Neural progenitor cell (in vitro differentiated cells): ENCODE data around the gene BHLHA15. TPM values are rescaled to one million over a fixed set of nuclear protein-coding genes. Genes with fewer than 3 reads are reported as not detected.

Experiments
- DNase-seq: peaks from one replicate; pipeline ENCODE4 v3.0.0-alpha.2; 2016; ENCODE audit warnings: low spot score
- H2AFZ ChIP-seq: fragments of 200-600 bp; sonication (generic); replicated peaks from 2 replicates; pipeline ENCODE4 v1.6.1; 2016; ENCODE audit warnings: antibody characterized with exemption
- H3F3A ChIP-seq: fragments of 200-600 bp; sonication (generic); 2 replicates; pipeline ENCODE4 v1.6.1; 2016; ENCODE audit warnings: antibody characterized with exemption, low read depth
- H3K27ac ChIP-seq: fragments of 200-600 bp; sonication (generic); 2 replicates; pipeline ENCODE4 v1.5.1; 2016; ENCODE audit warnings: mild to moderate bottlenecking
- H3K27me3 ChIP-seq: fragments of 200-600 bp; sonication (generic); 2 replicates; pipeline ENCODE4 v1.6.1; 2016; ENCODE audit warnings: mild to moderate bottlenecking, moderate library complexity
- H3K36me3 ChIP-seq: fragments of 200-600 bp; sonication (generic); 2 replicates; pipeline ENCODE4 v1.5.1; 2016
- H3K4me1 ChIP-seq: fragments of 200-600 bp; sonication (generic); 2 replicates; pipeline ENCODE4 v1.6.1; 2016; ENCODE audit warnings: mixed run types
- H3K4me2 ChIP-seq: fragments of 200-600 bp; sonication (generic); 2 replicates; pipeline ENCODE4 v1.6.1; 2016
- H3K4me3 ChIP-seq: fragments of 200-600 bp; sonication (generic); 2 replicates; pipeline ENCODE4 v1.5.1; 2016
- H3K79me2 ChIP-seq: fragments of 200-600 bp; sonication (generic); 2 replicates; pipeline ENCODE4 v1.6.1; 2016; ENCODE audit warnings: low read depth
- H3K9ac ChIP-seq: fragments of 200-600 bp; sonication (generic); 2 replicates; pipeline ENCODE4 v1.6.1; 2016
- H3K9me3 ChIP-seq: fragments of 200-600 bp; sonication (generic); 2 replicates; pipeline ENCODE4 v1.5.1; 2016; ENCODE audit warnings: low read depth
- H4K20me1 ChIP-seq: fragments of 200-600 bp; sonication (generic); 2 replicates; pipeline ENCODE4 v1.6.1; 2016; ENCODE audit warnings: low read depth
- H3K27ac Mint-ChIP-seq: 3 replicates; pipeline ENCODE4 v1.8.0; 2021; ENCODE audit warnings: mixed read lengths
- H3K27me3 Mint-ChIP-seq: 2 replicates; pipeline ENCODE4 v1.8.0; 2022; ENCODE audit warnings: low read depth, mild to moderate bottlenecking, inconsistent platforms, moderate library complexity, mixed read lengths; ENCODE audit not compliant: insufficient read depth
- H3K36me3 Mint-ChIP-seq: 3 replicates; pipeline ENCODE4 v1.8.0; 2021; ENCODE audit warnings: mixed read lengths
- H3K4me1 Mint-ChIP-seq: 3 replicates; pipeline ENCODE4 v1.8.0; 2021; ENCODE audit warnings: mixed read lengths
- H3K4me3 Mint-ChIP-seq: 3 replicates; pipeline ENCODE4 v1.8.0; 2021; ENCODE audit warnings: mild to moderate bottlenecking, moderate library complexity, mixed read lengths
- H3K9me3 Mint-ChIP-seq: 3 replicates; pipeline ENCODE4 v1.8.0; 2020; ENCODE audit warnings: mixed read lengths
- EZH2 ChIP-seq: fragments of 200-600 bp; sonication (generic); IDR thresholded peaks from 2 replicates; pipeline ENCODE4 v1.6.1; 2017; ENCODE audit warnings: antibody characterized with exemption, mild to moderate bottlenecking, moderate library complexity
- EZH2phosphoT487 ChIP-seq: fragments of 200-600 bp; sonication (generic); IDR thresholded peaks from 2 replicates; pipeline ENCODE4 v1.6.1; 2017; ENCODE audit warnings: antibody characterized with exemption
- total RNA-seq: library from RNA; depleted of rRNA; stranded (reverse); fragments of >200 nt; gene quantifications from 2 replicates; pipeline ENCODE4 v1.2.3, GENCODE V29; 2015; ENCODE audit warnings: low replicate concordance
- TF ChIP-seq, protein P1 (sequence below): fragments of 200-600 bp; sonication (generic); IDR thresholded peaks from 2 replicates; pipeline ENCODE4 v1.5.1; 2017; ENCODE audit warnings: antibody characterized with exemption, mild to moderate bottlenecking

Gene BHLHA15
- total RNA-seq, 1 donor from 2014 or later, result 0.69 TPM

DNA sequence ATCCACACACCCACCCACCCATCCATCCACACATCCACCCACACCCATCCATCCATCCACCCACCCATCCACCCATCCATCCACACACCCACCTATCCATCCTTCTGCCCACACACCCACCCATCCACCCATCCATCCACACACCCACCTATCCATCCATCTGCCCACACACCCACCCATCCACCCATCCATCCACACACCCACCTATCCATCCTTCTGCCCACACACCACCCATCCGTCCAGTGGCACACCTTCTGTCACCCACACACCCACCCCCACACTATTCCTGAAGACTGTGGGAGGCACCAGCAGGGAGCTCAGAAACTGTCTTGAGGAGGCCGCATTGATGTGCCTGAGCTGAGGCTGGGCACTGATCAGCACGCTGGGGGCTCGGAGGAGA, 31.7 kb downstream of the BHLHA15 start:
- Mint-ChIP-seq H3K4me1 (no peaks in the 10 kb centered on the region), H3K27ac (no peak overlapping the region), H3K4me3 (no peak overlapping the region), H3K27me3 (no peaks in the 10 kb centered on the region), H3K36me3 (peaks cover 2% of the 10 kb centered on the region), H3K9me3 (no peaks in the 10 kb centered on the region)
- Histone ChIP-seq H3K27me3 (no peaks in the 10 kb centered on the region), H3K36me3 (no peaks in the 10 kb centered on the region), H3K4me1 (peaks cover 6% of the 10 kb centered on the region), H3K9ac (no peak overlapping the region), H3F3A (no peaks in the 10 kb centered on the region), H3K9me3 (no peaks in the 10 kb centered on the region), H3K27ac (no peak overlapping the region), H3K4me3 (no peak overlapping the region), H2AFZ (no peak overlapping the region), H3K4me2 (no peak overlapping the region), H4K20me1 (no peaks in the 10 kb centered on the region), H3K79me2 (no peaks in the 10 kb centered on the region)
- TF ChIP-seq EZH2phosphoT487 (no peak), EZH2 (no peak)
- TF ChIP-seq, protein P1, sequence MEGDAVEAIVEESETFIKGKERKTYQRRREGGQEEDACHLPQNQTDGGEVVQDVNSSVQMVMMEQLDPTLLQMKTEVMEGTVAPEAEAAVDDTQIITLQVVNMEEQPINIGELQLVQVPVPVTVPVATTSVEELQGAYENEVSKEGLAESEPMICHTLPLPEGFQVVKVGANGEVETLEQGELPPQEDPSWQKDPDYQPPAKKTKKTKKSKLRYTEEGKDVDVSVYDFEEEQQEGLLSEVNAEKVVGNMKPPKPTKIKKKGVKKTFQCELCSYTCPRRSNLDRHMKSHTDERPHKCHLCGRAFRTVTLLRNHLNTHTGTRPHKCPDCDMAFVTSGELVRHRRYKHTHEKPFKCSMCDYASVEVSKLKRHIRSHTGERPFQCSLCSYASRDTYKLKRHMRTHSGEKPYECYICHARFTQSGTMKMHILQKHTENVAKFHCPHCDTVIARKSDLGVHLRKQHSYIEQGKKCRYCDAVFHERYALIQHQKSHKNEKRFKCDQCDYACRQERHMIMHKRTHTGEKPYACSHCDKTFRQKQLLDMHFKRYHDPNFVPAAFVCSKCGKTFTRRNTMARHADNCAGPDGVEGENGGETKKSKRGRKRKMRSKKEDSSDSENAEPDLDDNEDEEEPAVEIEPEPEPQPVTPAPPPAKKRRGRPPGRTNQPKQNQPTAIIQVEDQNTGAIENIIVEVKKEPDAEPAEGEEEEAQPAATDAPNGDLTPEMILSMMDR, result no peak
- no peak for DNase-seq

DNA sequence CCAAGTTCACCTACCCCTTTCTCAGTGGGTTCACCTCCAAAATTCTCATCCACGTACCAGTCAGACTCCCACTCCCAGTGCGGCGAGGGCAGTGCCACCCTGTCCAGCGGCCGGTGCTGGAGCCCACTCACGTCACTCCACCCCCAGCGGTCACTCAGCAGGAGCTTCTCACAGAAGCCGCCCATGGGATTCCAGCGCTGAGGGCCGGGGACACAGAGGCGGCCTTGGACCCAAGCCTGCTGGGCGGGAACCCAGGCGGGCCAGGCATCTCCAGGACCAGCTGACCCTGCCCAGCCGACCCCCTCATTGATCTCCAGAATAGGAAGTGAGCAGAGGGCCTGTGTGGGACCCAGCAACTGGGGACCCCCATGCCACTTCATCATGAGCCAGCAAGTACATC, 33.6 kb downstream of the BHLHA15 start:
- Mint-ChIP-seq H3K4me3 (no peak overlapping the region), H3K27ac (no peak overlapping the region), H3K27me3 (no peaks in the 10 kb centered on the region), H3K4me1 (peaks cover under 1% of the 10 kb centered on the region), H3K36me3 (peaks cover 2% of the 10 kb centered on the region), H3K9me3 (no peaks in the 10 kb centered on the region)
- H3F3A ChIP-seq, result no peaks in the 10 kb centered on the region
- TF ChIP-seq, protein P1, result no peak
- TF ChIP-seq EZH2 (no peak), EZH2phosphoT487 (no peak)
- H3K27ac ChIP-seq, result no peak overlapping the region
- H3K9me3 ChIP-seq, result no peaks in the 10 kb centered on the region
- H3K9ac ChIP-seq, result no peak overlapping the region
- H2AFZ ChIP-seq, result no peak overlapping the region
- peaks cover 6% of the 10 kb centered on the region for H3K4me1 ChIP-seq
- H4K20me1 ChIP-seq, result no peaks in the 10 kb centered on the region
- no peak overlapping the region for H3K4me3 ChIP-seq
- no peak overlapping the region for H3K4me2 ChIP-seq
- no peak for DNase-seq
- no peaks in the 10 kb centered on the region for H3K79me2 ChIP-seq
- no peaks in the 10 kb centered on the region for H3K36me3 ChIP-seq
- no peaks in the 10 kb centered on the region for H3K27me3 ChIP-seq

DNA sequence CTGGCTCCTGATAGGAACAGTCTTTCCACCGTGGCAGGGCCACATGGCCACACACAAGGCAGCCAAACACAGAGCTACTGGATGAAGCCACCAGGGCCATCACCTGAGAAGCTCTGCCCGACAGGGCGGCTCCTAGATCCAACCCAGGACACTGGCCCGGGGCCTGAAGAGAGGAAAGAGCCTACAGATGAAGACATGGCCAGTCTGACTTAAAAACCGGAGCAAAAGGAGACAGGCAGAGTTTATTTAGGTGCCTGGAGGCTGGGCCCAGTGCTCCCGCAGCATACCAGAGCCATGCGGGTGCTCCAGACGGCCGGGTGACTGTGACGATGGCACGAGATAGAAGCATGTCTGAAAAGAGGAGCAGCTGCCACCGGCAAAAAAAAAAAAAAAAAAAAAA, 36.9 kb downstream of the BHLHA15 start:
- no peaks in the 10 kb centered on the region for H3K27me3 ChIP-seq
- H2AFZ ChIP-seq, result no peak overlapping the region
- Mint-ChIP-seq H3K4me3 (no peak overlapping the region), H3K9me3 (no peaks in the 10 kb centered on the region), H3K36me3 (no peaks in the 10 kb centered on the region), H3K27me3 (no peaks in the 10 kb centered on the region), H3K27ac (no peak overlapping the region), H3K4me1 (peaks cover 17% of the 10 kb centered on the region)
- peaks cover 8% of the 10 kb centered on the region for H3K79me2 ChIP-seq
- no peaks in the 10 kb centered on the region for H3K9me3 ChIP-seq
- TF ChIP-seq EZH2phosphoT487, result no peak
- TF ChIP-seq EZH2, result no peak
- TF ChIP-seq, protein P1, result no peak
- no peak overlapping the region for H3K4me2 ChIP-seq
- peaks cover 13% of the 10 kb centered on the region for H3K4me1 ChIP-seq
- H3K27ac ChIP-seq, result no peak overlapping the region
- no peaks in the 10 kb centered on the region for H3K36me3 ChIP-seq
- H3K9ac ChIP-seq, result no peak overlapping the region
- peaks cover 5% of the 10 kb centered on the region for H4K20me1 ChIP-seq
- H3F3A ChIP-seq, result peaks cover 8% of the 10 kb centered on the region
- DNase-seq, result no peak
- H3K4me3 ChIP-seq, result no peak overlapping the region
